Stromal cell of bone marrow (primary cell): ENCODE results near the gene KIAA1614.
"Not testable (repeated sequence)": the region's sequence is repeated elsewhere in the genome, so short reads cannot be mapped to it uniquely, and the experiment has no call there.

Experiments
- DNase-seq: peaks from one replicate; pipeline ENCODE4 v3.0.0-alpha.2; 2012; ENCODE audit warnings: low read depth

KIAA1614 gene

GRCh38 chr1:180961622-180962021 lies 48.9 kb downstream of the KIAA1614 start:
- no peak for DNase-seq

GRCh38 chr1:180962178-180962577 lies 49.5 kb downstream of the KIAA1614 start:
- no peak for DNase-seq

GRCh38 chr1:180964056-180964455 lies 51.4 kb downstream of the KIAA1614 start:
- DNase-seq = no peak

- DNase-seq = no peak
Observed at GRCh38 chr1:180964595-180964994, 51.9 kb downstream of the KIAA1614 start.

GRCh38 chr1:180966312-180966711 lies 53.6 kb downstream of the KIAA1614 start:
- DNase-seq = no peak

GRCh38 chr1:180966744-180967536 lies 54.2 kb downstream of the KIAA1614 start:
- no peak for DNase-seq

- DNase-seq = no peak
Observed at GRCh38 chr1:180967558-180967957, 54.9 kb downstream of the KIAA1614 start.

GRCh38 chr1:180968834-180969233 lies 56.1 kb downstream of the KIAA1614 start:
- DNase-seq = not testable (repeated sequence)

GRCh38 chr1:180969434-180969833 lies 56.7 kb downstream of the KIAA1614 start:
- no peak for DNase-seq

- DNase-seq = no peak
Observed at GRCh38 chr1:180970333-180971079, 57.8 kb downstream of the KIAA1614 start.

- no peak for DNase-seq
Observed at GRCh38 chr1:180971273-180971997, 58.7 kb downstream of the KIAA1614 start.

- no peak for DNase-seq
Observed at GRCh38 chr1:180973369-180973768, 60.7 kb downstream of the KIAA1614 start.

- no peak for DNase-seq
Observed at GRCh38 chr1:180974236-180974635, 61.5 kb downstream of the KIAA1614 start.

GRCh38 chr1:180975551-180975950 lies 62.9 kb downstream of the KIAA1614 start:
- no peak for DNase-seq

- DNase-seq = no peak
Observed at GRCh38 chr1:180976191-180976590, 63.5 kb downstream of the KIAA1614 start.

- no peak for DNase-seq
Observed at GRCh38 chr1:180976732-180977357, 64.1 kb downstream of the KIAA1614 start.

- DNase-seq = no peak
Observed at GRCh38 chr1:180981596-180982387, 69.1 kb downstream of the KIAA1614 start.

GRCh38 chr1:180982422-180982821 lies 69.7 kb downstream of the KIAA1614 start:
- DNase-seq = no peak

- no peak for DNase-seq
Observed at GRCh38 chr1:180988253-180988752, 75.6 kb downstream of the KIAA1614 start.

- DNase-seq = no peak
Observed at GRCh38 chr1:180994262-180994661, 81.6 kb downstream of the KIAA1614 start.

- DNase-seq = no peak
Observed at GRCh38 chr1:180997843-180998504, 85.3 kb downstream of the KIAA1614 start.
